Stimulated activated CD8-positive, alpha-beta memory T cell treated with anti-CD3 and anti-CD28 coated beads, Interleukin-4, amount 100 ng/mL, for 1 hour (primary cell): ENCODE measurements around the gene ICOS.

Source experiments
- DNase-seq, 2 donors: peaks; one replicate each; pipeline ENCODE4 v3.0.0-alpha.2; 2020; ENCODE audit warnings: low read depth in 2 of 2, low spot score in 1 of 2

ICOS gene

GRCh38 chr2:203936535-203936934 lies at the start of gene ICOS:
Gene ICOS (plus strand): TSS chr2:203936763. CDS start chr2:203936815, 52 bp downstream.
- no peak for DNase-seq

GRCh38 chr2:203887677-203888076 lies 48.9 kb upstream of the ICOS start:
- DNase-seq: no peak

GRCh38 chr2:203889542-203889941 lies 47.0 kb upstream of the ICOS start:
- DNase-seq: no peak

GRCh38 chr2:203889944-203890343 lies 46.6 kb upstream of the ICOS start:
- no peak for DNase-seq

- no peak for DNase-seq
These were observed 45.8 kb upstream of the ICOS start for GRCh38 chr2:203890733-203891132.

- no peak for DNase-seq
These were observed 45.1 kb upstream of the ICOS start for GRCh38 chr2:203891474-203891873.

GRCh38 chr2:203892207-203892606 lies 44.4 kb upstream of the ICOS start:
- DNase-seq: no peak

GRCh38 chr2:203893401-203893800 lies 43.2 kb upstream of the ICOS start:
- no peak for DNase-seq

GRCh38 chr2:203893840-203894239 lies 42.7 kb upstream of the ICOS start:
- no peak for DNase-seq

GRCh38 chr2:203894262-203894661 lies 42.3 kb upstream of the ICOS start:
- DNase-seq: no peak

- DNase-seq: no peak
These were observed 39.0 kb upstream of the ICOS start for GRCh38 chr2:203897544-203897943.

GRCh38 chr2:203898657-203899056 lies 37.9 kb upstream of the ICOS start:
- no peak for DNase-seq

- DNase-seq: no peak
These were observed 36.3 kb upstream of the ICOS start for GRCh38 chr2:203900253-203900652.

GRCh38 chr2:203904022-203904421 lies 32.5 kb upstream of the ICOS start:
- no peak for DNase-seq

GRCh38 chr2:203905656-203906055 lies 30.9 kb upstream of the ICOS start:
- DNase-seq: no peak

GRCh38 chr2:203908066-203908796 lies 28.3 kb upstream of the ICOS start:
- no peak for DNase-seq

GRCh38 chr2:203908797-203909185 lies 27.8 kb upstream of the ICOS start:
- DNase-seq: no peak

GRCh38 chr2:203909261-203909967 lies 27.1 kb upstream of the ICOS start:
- no peak for DNase-seq

GRCh38 chr2:203909974-203910373 lies 26.6 kb upstream of the ICOS start:
- no peak for DNase-seq

- DNase-seq: no peak
These were observed 22.6 kb upstream of the ICOS start for GRCh38 chr2:203913947-203914346.

- DNase-seq: no peak
These were observed 21.9 kb upstream of the ICOS start for GRCh38 chr2:203914546-203915182.

GRCh38 chr2:203915256-203915655 lies 21.3 kb upstream of the ICOS start:
- DNase-seq: no peak
